ENCODE results near the gene ADPRHL1. TPM values are rescaled to one million over a fixed set of nuclear protein-coding genes. Genes with fewer than 3 reads are reported as not detected.
"Not testable (repeated sequence)": the region's sequence is repeated elsewhere in the genome, so short reads cannot be mapped to it uniquely, and the experiment has no call there.

Gene ADPRHL1
- total RNA-seq, 1 experiment from 2014 or later, result 3.3 TPM

DNA sequence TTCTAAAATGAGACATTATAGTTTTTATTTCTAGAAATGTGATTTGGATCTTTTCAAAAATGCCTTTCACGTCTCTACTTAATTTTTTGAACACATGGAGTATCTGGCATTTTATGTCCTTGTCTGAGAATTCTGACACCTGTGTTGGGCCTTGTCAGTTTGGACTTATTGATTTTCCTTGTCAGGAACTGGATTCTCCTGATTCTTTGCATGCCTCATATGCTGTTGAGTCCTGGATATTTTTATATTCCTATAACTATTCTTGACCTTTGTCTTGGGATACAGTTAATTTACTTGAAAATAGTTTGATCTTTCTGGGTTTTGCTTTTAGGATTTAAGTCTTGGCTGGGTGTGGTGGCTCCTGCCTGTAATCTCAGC is 10.3 kb downstream of the ADPRHL1 start:
- in situ Hi-C loops (cut with HindIII; ENCODE audit: low sequenced_read_pairs), result no loop called here
- DNase-seq (ENCODE audit: low spot score), result no peak

DNA sequence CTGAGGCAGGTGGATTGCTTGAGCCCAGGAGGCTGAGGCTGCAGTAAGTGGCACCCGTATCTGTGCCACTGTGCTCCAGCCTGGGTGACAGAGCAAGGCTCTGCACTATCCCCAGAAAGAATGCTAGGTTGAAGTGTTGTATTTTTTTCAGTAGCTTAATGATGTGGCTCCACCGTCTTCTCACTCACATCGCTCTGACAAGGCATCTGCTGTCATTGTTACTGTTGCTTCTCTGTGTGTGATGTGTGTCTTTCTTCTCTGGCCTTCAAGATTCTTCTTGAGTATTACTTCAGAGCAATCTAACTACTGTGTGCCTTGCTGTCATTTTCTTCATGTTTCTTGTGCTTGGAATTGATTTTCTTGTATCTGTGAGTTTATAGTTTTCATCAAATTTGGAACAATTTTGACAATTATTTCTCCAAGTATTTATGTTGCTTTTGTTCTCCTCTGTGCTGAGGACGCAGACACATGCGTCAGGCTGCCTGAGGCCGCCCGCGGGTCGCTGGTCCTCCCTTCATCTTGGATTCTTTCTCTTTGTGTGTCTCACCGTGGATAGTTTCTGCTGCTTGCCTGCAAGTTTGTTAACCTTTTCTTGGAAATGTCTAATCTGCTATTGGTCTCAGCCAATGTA is 10.8 kb downstream of the ADPRHL1 start:
- DNase-seq (ENCODE audit: low spot score), result no peak
- in situ Hi-C loops (cut with HindIII; ENCODE audit: low sequenced_read_pairs), result no loop called here

DNA sequence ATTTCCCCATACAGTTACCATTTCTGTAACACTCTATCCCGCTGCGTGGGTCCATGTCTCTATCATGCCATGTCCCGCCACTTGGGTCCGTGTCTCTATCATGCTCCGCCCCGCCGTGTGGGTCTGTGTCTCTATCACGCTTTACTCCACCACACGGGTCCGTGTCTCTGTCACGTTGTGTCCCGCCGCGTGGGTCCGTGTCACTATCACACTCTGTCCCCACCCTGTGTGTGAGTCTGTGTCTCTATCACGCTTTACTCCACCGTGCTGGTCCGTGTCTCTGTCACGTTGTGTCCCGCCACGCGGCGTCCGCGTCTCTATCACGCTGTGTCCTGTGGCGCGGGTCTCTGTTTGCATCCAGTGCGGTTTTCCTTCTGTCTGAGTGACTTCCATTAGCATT is 11.6 kb downstream of the ADPRHL1 start:
- DNase-seq (ENCODE audit: low spot score), result no peak
- in situ Hi-C loops (cut with HindIII; ENCODE audit: low sequenced_read_pairs), result no loop called here

DNA sequence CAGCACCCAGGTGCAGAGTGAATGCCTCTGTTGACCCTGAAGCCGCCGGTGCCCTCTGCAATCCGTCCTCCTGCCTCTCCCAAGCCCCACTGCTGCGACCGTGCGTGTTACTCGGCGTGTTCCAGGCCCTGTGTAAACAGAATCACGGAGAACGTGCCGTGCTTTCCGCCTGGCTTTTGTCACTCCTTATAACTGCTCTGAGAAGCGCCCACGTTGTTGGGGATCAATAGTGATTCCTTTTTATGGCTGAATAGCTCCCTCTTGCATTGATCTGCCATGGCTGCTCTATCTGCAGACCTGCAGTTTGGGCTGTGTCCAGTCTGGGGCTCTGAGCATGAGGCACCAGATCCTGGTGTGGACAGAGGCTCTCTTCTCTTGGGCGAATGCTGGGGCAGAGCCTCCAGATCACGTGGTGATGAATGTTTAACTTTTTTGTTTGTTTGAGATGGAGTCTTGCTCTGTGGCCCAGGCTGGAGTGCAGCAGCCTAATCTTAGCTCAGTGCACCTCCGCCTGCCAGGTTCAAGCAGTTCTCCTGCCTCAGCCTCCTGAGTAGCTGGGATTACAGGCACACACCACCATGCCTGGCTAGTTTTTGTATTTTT is 15.8 kb downstream of the ADPRHL1 start:
- in situ Hi-C loops (cut with HindIII; ENCODE audit: low sequenced_read_pairs), result no loop called here
- no peak for DNase-seq (ENCODE audit: low spot score)

DNA sequence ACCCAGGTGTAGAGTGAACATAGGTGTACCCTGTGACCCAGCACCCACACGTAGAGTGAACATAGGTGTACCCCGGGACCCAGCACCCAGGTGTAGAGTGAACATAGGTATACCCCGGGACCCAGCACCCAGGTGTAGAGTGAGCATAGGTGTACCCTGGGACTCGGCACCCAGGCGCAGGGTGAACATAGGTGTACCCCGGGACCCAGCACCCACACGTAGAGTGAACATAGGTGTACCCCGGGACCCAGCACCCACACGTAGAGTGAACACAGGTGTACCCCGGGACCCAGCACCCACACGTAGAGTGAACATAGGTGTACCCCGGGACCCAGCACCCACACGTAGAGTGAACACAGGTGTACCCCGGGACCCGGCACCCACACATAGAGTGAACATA is 16.4 kb downstream of the ADPRHL1 start:
- DNase-seq (ENCODE audit: low spot score); in situ Hi-C loops (cut with HindIII; ENCODE audit: low sequenced_read_pairs): not testable (repeated sequence)

DNA sequence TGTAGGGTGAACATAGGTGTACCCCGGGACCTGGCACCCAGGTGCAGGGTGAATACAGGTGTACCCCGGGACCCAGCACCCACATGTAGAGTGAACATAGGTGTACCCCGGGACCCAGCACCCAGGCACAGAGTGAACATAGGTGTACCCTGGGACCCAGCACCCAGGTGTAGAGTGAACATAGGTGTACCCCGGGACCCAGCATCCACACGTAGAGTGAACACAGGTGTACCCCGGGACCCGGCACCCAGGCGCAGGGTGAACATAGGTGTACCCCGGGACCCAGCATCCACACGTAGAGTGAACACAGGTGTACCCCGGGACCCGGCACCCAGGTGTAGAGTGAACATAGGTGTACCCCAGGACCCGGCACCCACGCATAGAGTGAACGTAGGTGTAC is 17.4 kb downstream of the ADPRHL1 start:
- DNase-seq (ENCODE audit: low spot score); in situ Hi-C loops (cut with HindIII; ENCODE audit: low sequenced_read_pairs): not testable (repeated sequence)

DNA sequence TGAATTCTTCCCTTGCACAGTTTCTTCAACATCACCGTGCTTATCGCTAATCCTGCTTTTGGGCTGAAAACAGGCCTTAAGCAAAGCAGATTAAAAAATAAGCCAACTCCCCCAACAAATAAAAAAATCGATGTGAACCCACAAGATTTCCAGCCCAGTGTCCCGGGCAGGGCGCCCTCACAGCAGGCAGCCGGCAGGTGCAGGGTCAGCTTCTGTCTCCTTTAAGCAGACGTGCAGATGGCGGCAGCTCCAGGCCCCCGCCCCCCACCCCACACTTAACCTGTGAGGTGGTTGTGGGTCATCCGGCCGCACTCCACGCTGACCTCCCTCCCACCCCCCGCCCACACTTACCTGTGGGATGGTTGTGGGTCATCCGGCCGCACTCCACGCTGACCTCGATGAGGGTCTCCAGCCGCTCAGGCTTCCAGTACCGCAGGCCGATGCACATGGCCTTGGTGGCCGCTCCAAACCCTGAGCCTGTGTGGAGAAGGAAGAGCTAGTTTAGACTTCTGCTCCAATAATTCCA is 19.8 kb downstream of the ADPRHL1 start:
- in situ Hi-C loops (cut with HindIII; ENCODE audit: low sequenced_read_pairs), result no loop called here
- no peak for DNase-seq (ENCODE audit: low spot score)

DNA sequence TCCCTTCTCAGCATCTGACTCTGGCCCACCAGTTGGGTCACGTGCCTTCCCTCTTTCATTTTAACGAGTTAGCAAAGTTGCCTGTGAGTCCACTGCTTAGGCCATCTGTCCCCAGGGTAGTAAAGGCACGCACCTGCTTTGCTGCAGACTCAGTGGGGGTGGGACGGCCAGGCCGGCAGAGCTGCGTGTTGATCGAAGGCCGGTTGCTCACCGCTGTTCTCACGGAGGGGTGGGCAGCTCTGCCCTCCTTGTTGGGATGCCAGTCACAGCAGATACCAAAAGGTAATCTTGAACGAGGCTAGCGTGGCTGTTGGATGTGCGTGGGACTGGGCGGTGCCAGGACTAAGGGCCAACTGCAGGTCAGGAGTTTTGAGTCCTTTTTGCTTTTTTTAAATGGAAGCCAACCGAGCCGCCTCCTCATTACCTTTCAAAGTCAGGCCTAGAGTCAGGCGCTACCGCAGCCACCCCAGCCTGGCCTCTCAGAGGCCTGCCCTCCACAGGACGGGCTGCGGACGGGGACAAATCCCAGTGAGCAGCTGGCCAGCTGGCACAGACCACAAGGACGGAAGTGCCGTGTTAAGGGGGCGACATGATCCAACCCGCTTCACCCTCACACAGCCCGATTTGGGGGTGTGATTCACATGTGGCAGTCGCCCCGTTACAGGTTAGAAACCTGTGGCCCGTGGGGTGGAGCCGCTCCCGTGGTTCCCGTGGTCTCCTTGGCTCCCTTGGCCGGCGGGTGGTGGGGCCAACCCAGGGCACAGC is 20.6 kb downstream of the ADPRHL1 start:
- no peak for DNase-seq (ENCODE audit: low spot score)
- in situ Hi-C loops (cut with HindIII; ENCODE audit: low sequenced_read_pairs), result no loop called here

DNA sequence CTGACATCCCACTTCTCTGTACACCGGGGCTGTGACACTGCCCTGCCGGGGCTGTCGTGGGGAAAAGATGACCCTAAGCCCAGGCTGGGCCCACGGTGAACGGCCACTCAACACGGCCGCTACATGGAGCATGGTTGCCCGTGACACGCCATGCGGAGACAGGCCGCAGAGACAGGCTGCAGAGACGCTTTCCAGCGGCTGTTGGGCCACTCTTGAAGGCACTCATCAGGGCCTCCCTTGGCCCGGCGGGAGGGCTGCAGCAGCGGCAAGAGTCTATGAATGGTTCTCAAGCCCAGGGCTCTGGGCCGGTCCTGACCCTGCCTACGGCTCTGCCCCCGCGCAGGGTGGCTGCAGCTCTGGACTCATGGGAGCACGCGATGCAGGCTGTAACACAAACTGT is 22.1 kb downstream of the ADPRHL1 start:
- in situ Hi-C loops (cut with HindIII; ENCODE audit: low sequenced_read_pairs), result no loop called here

DNA sequence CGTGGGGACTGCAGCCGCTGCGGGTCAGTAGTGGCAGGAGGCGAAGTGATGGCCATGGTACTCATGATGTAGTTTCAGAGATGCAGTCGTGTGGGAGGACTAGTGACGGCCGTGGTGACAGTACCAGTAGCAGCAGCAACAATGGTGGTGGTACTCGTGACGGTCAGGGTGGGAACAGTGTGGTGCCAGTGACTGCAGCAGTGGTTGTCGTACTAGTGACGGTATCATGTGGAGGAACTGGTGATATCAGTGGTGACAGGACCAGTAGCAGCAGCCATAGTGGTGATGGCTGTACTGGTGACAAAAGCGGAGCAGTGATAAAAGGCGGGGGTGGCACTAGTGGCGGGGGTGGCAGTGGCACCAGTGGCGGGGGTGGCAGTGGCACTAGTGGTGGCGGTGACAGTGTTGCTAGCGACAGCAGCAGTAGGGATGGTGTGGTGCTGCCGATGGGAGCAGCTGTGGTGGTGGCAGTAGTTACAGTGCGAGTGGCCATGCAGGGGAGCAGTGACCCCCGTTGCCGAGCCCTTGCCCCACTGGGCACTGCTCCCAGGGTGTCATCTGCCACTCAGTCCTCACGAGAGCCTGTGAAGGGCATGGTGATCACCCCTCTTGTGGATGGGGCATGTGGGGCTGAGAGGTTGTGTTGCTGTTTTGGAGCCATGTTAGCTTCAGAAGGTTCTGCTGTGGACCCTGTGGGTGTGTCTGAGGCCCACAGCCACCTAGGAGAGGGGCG is 22.7 kb downstream of the ADPRHL1 start:
- DNase-seq (ENCODE audit: low spot score), result no peak
- in situ Hi-C loops (cut with HindIII; ENCODE audit: low sequenced_read_pairs), result no loop called here

More for the DNA sequence above, 22.1 kb downstream of the ADPRHL1 start:
- no peak for DNase-seq (ENCODE audit: low spot score)

DNA sequence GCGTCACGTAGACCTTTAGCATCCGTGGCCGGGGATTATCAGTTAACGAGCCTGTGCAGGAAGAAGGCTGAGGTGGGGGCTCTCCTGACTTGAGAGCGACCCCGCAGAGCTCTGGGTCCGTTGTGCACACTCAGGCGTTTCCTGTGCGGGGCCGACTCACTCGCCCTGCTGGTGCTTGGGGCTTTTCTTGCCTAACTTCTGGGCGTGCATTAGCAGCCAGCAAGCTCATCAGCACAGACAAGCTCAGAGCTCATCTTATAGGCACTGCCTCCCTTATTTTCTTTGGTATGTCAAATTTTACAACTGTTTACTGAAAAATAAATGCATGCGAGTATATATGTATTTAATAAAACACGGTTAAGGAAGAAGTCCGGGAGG is 23.7 kb downstream of the ADPRHL1 start:
- no peak for DNase-seq (ENCODE audit: low spot score)
- in situ Hi-C loops (cut with HindIII; ENCODE audit: low sequenced_read_pairs), result no loop called here

DNA sequence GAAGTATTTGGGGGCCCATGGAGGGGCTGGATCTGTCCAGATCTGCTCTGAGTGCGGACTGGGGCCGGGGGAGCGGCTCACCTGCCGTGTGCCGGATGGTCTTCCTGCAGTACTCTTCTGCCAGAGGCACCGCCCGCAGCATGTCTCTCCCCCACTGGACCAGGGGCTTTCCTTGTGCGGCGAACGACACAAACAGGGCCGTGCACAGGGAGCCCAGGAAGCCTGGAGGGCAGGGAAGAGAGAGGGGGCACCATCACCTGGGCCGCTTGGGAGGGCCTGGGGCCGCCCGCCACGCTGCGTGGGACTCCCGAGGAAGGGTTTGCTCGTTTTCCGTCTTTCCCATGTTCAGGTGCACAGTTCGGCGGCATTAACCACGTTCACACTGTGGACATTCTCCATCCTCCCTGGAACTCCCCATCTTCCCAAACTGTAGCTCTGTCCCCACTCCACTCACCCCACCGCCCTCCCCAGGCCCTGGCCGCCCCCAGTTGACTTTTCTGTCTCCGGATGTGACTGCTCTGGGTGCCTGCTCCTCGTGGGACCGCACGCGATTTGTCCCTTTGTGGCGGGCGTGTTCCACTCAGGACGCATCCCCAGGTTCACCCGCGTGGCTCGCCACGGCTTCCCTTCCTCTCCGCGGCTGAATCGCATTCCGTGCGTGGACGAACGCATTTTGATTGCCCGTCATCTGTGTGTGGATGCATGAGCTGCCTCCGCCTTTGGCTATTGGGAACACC is 24.2 kb downstream of the ADPRHL1 start:
- DNase-seq (ENCODE audit: low spot score), result no peak
- in situ Hi-C loops (cut with HindIII; ENCODE audit: low sequenced_read_pairs), result no loop called here

DNA sequence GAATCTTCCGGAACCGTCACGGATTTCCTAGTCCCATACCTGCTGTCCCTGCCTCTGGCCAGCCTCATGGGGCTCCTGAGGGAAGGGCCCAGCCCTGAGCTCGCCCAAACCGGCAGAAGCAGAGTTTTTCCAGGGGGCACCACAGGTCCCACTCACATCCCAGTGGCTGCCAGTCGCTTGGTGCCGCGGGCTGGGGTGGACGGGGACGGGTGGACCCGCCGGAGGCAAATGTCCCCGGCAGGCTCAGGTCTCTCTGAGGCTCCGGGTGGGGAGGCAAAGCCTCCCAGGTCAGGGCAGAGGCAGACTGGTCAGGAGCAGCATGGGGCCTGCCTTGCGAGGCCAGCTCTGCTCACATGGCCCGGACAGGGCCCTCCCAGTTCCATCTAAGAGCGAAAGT is 24.8 kb downstream of the ADPRHL1 start:
- no peak for DNase-seq (ENCODE audit: low spot score)
- in situ Hi-C loops (cut with HindIII; ENCODE audit: low sequenced_read_pairs), result no loop called here

DNA sequence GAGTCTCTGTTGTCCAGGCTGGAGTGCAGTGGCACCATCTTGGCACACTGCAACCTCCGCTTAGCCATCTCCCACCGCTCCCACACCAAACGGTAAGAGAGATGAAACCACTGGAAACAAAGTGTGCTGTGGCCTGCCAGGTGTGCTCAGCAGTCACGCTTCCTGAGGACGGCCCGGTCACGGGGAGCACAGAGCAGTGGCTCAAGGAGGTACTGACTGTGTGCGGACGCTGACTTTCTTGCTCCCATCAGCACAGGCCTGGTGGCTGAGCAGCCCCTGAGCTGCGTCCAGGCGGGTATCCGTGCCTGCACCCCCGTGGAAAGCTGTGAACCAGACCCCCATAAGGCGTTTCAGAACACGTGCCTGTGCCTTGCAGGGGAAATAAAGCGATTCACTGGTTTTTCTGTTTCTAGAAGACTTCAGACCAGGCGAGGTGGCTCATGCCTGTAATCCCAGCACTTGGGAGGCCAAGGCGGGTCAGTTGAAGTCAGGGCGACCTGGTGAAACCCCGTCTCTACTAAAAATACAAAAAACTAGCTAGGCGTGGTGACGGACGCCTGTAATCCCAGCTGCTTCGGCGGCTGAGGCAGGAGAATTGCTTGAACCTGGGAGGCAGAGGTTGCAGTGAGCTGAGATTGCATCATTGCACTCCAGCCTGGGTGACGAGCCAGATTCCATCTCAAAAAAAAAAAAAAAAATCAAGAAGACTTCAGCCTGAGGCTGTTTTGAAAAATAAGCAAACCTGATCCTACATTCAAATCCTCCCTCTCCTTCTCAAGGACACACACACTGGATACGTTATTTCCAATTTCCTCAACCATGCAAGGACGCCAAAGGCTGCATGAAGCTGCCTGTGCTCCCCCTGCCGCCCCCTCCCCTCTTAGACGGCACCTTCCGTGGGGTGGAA is 25.5 kb downstream of the ADPRHL1 start:
- in situ Hi-C loops (cut with HindIII; ENCODE audit: low sequenced_read_pairs), result no loop called here
- DNase-seq (ENCODE audit: low spot score), result no peak

DNA sequence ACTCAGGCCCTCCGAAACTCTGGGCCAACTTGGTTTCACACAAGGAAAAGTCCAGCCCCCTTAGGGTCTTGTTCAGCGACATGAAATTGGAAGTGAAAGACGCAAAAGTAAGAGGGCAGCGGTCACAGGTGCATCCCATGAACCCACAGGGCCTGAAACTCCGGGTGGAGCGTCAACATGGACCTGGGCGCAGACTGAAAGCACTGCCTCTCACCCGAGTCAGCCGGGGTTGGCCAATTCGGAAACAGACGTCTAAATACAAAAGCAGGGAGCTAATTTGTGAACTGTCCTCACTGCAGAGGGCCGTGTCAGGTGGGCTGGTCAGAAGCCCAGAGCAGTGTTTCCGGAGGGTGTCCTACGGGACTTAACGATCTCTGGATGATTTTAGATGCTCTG is 26.7 kb downstream of the ADPRHL1 start:
- in situ Hi-C loops (cut with HindIII; ENCODE audit: low sequenced_read_pairs), result no loop called here
- no peak for DNase-seq (ENCODE audit: low spot score)

DNA sequence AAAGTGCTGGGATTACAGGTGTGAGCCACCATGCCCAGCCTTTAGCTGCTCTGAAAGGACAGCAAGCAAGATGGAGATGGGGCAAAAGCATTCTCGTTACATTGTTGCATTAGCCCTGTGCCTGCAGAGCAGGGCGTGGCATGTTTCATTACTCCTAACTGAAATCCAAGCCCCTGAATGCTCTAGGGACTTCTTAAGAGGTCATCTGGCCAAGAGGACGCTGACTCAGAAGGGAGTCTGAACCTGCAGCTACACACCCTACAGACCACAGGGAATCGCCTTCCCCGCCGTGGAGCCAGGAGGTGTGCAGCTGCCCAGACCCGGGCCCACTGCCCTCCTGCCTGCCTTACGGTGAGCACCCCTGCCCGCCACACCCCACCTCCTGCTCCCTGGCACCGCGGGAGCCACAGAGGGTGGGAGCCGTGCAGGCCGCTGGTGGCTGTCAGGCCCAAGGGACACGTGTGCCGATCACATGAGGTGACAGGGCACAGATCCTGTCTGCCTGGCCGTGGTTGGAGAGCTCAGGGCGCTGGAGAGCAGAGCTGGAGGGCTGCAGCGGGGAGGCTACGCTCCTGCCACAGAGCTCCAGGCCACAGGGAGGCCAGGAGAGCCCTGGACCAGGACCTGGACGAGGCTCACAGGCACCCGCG is 27.2 kb downstream of the ADPRHL1 start:
- DNase-seq (ENCODE audit: low spot score), result no peak
- in situ Hi-C loops (cut with HindIII; ENCODE audit: low sequenced_read_pairs), result no loop called here

DNA sequence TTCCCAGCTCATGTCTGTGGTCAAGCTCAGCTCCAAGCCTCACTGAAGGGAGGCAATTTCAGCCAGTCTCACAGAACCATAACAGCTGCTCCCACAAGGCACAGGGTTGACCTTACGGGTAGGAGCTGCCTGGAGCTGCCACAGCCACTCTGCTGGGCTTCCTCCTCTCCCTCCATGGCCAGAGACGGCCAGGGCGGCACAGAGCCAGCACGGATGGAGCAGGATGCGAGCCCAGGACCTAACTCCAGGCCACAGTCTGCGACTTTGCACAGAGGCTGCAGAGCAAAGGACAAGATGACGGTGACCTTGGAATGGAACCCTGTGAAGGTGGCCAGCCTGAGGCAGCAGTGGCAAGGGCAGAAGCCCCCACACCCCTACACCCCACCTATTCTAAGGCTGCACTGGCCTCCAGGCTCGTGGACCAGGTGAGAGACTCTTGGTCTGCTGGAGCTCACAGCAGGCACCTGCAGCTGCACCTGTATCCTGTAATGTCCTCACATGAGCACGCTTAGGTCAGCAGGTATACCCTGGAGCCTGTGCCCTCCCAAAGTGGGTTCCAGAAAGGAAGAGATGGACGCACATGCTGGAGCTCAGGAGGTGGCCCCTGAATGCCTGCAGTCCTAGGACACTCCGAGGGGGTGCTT is 29.6 kb downstream of the ADPRHL1 start:
- no peak for DNase-seq (ENCODE audit: low spot score)
- in situ Hi-C loops (cut with HindIII; ENCODE audit: low sequenced_read_pairs), result no loop called here

Data from G401 (cell line).